ENCODE data around the gene FRMPD3. TPM values are rescaled to one million over a fixed set of nuclear protein-coding genes. Genes with fewer than 3 reads are reported as not detected.

FRMPD3 gene
- polyA plus RNA-seq: under 1 TPM; 0.02 to 0.11 (median 0.03) TPM

DNA sequence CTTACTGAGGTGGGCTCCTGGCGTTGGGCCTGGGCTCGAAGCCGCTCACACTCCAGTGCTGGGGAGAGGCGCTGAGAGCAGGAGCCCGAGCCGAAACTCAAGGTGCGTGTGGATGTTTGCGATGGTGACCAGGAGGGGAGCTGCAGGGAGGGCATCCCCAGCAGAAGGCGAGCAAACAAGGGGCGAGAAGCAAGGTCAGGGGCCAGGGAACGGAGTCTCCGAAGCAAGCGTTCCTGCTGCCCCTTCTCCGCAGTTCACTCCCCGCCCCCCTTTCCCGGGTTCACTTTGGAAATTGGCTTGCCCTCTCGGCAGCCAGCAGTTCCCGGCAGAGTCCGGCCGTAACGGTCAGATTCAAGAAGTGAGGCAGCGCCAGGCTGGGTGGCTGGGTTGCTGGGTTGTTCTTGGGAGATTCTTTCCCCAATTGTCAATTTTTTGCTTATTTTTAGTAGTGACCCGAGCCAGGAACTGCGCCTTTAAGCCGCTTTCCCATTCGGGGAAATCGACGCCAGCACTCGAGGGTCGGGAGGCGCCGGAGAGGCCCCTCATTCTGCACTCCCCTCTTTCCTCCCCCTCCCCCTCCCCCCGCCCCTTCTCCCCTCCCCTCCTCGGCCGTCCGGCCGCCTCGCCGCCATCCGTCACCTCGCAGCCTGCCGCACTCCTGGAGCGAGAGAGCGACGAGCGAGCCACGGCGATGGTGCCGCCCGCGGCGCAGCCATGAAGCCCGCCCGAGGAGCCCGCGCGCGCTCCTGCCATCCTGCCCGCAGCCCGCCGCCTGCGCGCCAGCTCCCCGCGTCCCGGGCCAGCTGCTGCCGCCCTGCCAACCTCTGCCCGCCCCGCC, at the start of gene FRMPD3:
Gene FRMPD3, plus strand, starts transcription at position 655 of the 838 bp plus-strand sequence. CDS start 76,937 bp downstream, outside the sequence.
- no peak within 1 kb of the TSS for H3K27ac ChIP-seq (ENCODE audit: low read depth, low read length)
- 1 to 32% (median 1%) methylated on average over 25 to 55 of the region's 69 CpGs for WGBS, 3 donors

DNA sequence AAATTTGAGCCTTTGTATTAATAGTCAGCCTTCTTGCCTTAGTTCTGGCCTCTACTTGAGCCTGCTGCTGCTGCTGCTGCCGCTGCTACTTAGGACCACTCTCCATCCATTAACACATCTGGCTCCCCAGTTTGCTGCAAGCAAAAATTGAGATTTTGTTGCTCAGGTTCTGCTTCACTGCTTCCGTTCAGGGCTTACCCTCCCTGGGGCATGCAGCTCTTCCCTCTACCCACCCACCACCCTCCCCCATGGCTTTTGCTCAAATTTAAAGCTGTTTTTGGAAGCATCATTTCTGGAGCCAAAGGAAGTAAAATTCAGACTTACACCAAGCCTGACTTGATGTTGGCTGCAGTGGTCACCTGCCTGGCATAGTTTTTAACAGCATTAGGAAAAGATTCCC, 28.9 kb upstream of the FRMPD3 start:
- H3K27ac ChIP-seq (ENCODE audit: low read depth, low read length): no peak overlapping the region
- 64 to 75% (median 66%) methylated on average over 2 of the region's 2 CpGs for WGBS, 3 donors

DNA sequence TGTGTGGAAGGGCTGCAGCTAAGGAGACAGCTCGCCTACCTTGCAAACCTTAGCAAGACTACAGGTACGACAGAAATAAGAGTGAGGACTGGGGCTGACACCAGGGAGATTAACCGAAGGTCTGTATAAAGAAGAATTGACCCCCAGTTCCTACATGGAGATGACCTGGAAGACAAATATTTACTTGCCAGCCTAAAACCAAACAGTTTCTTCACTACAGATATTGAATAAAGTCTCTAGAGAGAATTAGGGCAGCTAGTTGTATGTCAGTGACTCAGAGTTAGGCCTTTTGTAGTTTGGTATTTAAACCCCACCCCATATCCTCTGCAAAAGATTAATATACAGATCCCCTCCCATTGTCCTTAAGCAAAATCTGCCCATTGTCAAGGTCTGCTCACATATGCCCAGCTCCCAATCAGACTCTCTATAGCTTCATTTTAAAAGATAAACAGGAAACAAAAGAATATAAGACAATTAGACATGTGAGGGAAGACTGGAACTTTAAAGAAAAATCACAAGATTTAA, 28.1 kb upstream of the FRMPD3 start:
- WGBS, 3 donors: 37 to 72% (median 67%) methylated on average over 3 of the region's 3 CpGs

DNA sequence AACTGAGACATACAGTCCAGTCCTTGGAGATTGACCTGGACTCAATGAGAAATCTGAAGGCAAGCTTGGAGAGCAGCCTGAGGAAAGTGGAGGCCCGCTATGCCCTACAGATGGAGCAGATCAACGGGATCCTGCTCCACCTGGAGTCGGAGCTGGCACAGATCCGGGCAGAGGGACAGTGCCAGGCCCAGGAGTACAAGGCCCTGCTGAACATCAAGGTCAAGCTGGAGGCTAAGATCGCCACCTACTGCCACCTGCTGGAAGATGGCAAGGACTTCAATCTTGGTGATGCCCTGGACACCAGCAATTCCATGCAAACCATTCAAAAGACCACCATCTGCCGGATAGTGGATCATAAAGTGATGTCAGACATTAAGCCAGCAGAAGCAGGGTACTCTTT, 20.4 kb upstream of the FRMPD3 start:
- H3K27ac ChIP-seq (ENCODE audit: low read depth, low read length): no peak overlapping the region
- WGBS, 3 donors: 40 to 54% (median 43%) methylated on average over 6 of the region's 6 CpGs

More for the DNA sequence above, 28.1 kb upstream of the FRMPD3 start:
- no peak overlapping the region for H3K27ac ChIP-seq (ENCODE audit: low read depth, low read length)

DNA sequence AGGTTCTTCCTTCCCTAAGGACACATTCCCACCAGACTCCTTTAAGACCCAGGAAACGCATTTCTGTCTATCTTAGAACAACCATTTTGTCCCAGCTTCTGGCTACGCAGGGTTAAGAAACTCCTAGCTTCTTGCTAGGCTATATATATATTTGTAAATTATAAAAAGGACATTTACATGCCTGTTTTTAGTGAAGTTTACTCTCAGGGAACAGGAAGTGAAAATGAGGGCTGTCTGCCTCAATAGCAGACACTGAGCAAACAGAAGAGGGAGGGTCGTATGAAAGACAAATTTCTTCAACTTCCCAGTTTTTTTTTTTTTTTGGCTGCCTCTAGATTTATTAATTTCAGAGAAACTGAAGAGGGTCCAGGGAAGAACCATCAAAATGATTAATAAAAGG, 9.3 kb upstream of the FRMPD3 start:
- H3K27ac ChIP-seq (ENCODE audit: low read depth, low read length): no peak overlapping the region
- 59 to 81% (median 69%) methylated on average over 3 of the region's 3 CpGs for whole genome bisulfite sequencing, 3 donors

DNA sequence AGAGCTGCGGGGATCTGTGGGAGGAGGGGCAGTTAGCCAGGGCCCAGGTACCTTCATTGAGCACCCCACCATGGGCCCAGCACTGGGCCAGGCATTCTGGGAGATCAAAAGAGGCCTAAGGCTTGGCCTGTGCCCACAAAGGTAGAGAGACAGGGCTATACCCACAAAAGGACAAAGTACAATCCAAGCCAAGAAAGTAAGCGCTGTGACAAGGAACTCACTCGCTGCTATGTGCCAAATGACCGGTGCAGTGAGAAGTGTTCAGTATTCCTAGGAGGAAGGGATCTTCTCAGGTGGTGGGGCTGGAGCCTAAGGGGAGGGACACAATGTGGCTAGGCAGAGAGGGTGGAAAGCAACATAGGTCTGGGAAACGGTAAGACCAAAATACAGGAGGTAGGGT, 8.8 kb upstream of the FRMPD3 start:
- no peak overlapping the region for H3K27ac ChIP-seq (ENCODE audit: low read depth, low read length)
- 77 to 92% (median 88%) methylated on average over 4 to 5 of the region's 5 CpGs for WGBS, 3 donors

DNA sequence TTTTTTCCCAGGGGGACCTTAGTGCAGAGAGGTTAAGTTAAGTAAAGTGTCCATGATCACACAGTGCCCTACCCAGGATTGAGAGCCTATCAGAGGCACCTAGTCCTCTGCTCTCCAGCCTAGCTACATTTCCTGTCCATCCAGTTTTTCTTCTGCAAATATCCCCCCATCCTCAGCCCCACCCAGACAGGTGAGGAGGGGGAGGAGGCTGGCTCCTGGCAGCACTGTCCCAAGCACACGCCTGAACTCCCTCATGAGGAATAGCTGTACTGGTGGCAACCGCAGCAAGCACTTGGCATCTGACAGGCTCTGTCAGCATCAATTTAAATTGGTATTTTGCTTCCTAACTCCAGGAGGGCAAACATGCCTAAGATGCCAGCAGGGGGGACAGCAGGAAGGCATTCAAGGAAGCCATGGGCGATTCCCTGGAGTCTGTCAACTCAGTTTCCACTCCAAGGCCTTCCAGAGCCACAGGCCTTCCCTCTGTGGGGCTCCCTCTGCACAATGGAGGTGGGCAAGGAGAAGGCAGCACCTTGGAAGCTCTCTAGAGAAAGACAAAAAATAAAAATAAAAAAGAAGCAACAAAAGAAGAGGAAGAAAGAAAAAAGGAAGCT, 6.4 kb upstream of the FRMPD3 start:
- WGBS, 3 donors: 56 to 62% (median 56%) methylated on average over 3 of the region's 3 CpGs
- H3K27ac ChIP-seq (ENCODE audit: low read depth, low read length): no peak overlapping the region

DNA sequence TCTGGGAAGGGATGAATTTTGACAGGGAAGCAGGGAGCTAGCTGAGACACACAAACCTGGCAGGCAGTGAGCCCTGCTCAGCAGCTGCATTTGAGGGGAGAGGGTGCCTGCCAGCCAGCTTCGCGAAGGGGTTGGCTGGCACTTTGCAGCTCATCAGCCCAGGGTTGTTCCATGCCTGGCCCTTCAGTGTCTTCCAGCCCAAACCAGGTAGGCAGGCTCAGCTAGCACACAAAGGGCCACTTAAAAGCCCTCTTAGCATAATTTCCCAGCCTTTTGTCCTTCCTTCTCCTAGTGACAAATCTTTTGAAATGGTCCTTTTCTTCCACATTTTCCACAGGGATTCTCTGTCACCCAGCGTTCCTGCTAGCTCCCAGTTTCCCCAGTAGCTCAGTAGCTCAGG, 4.3 kb upstream of the FRMPD3 start:
- 50 to 71% (median 68%) methylated on average over 3 of the region's 3 CpGs for WGBS, 3 donors
- no peak overlapping the region for H3K27ac ChIP-seq (ENCODE audit: low read depth, low read length)

DNA sequence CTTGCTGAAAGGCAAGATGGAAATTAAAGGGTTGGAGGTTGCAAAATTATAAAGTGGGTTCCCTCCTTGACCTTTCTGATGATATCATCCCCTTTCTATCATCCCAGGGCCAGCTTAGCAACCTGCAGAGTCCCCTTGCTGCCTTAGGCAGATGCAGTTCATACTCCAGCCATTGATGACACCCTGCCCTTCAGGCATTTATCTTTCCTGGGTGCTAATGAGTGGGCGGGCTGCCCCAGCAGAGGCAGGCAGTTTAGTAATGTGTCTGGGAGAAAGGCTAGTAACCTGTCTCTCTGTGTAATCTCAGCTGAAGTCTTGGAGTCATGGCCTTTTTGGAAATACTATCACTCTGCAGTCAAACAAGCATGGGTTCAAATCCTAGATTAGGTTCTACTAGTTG, 3.8 kb upstream of the FRMPD3 start:
- no peak overlapping the region for H3K27ac ChIP-seq (ENCODE audit: low read depth, low read length)
- 58 to 78% (median 71%) methylated on average over 1 of the region's 1 CpG for WGBS, 3 donors

DNA sequence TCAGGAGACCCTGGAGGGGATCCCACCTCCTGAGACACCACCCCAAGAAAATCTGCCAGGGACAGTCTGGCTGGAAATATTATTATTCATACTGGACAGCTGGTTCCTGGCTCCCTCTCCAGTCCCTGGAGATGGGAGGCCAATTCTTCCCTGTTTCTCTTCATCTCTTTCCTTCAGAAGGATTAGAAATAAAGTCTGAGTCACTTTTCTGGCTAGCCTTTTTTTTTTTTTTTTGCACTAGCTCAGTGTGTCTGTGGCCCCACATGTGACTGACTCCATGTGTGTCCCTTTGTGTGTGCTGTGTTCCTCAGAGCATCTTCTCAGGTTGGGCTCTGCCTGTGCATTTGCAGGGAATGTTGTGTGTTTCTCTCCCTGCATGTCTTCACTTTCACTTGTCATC, 1.8 kb upstream of the FRMPD3 start:
- no peak overlapping the region for H3K27ac ChIP-seq (ENCODE audit: low read depth, low read length)

DNA sequence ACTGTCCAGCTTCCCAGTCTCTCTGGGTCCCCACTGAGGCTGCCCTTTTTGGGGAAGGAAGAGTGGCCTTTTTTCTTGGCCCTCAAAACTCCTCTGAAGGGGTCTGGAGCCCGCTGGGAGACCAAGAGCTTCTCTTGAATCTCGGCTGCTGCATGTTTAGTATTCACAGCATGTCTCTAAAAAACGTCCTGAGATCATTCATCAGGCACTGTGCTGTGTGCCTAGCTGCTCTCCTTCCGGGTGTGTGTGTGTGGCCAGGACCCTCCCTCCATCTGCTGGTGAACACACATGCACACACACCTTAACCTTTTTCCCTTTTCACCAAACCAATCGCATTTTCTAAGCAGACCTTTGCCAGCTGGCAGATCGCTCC, 841 bp upstream of the FRMPD3 start:
- WGBS, 3 donors: 22 to 38% (median 23%) methylated on average over 6 of the region's 6 CpGs
- H3K27ac ChIP-seq (ENCODE audit: low read depth, low read length): no peak overlapping the region

DNA sequence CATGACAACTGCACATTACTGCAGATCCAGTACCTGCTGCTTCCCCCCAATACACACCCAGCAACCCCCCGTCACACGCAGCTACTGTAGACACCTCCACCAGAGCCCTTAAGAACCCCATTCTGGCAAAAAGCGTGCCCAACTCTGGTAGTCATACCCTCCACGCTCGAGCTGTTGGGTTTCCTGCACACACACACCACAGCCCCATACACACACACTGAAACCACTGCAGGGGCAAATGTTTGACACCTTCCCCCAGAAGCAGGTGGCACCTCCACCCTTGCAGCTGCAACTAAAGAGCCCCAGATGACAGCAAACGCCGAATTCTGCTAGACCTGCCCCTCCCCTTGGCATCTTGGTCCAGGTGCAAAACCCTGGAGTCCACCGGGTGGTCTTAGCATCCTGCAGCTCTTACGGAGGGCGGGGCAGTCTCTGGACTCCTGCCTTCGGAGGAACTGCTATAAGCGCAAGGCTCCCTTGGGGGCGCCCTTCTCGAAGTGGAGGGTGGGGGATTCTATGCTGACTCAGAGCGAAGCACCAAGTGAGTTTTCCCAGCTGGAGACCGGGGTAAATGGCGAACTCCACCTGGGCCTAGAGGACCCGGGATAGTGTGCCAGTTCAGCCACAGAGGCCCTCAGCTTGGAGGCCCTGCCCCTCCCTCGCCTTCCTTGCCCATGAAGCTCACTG, 1.5 kb downstream of the FRMPD3 start:
- no peak overlapping the region for H3K27ac ChIP-seq (ENCODE audit: low read depth, low read length)
- 10 to 28% (median 18%) methylated on average over 13 to 19 of the region's 19 CpGs for WGBS, 3 donors

DNA sequence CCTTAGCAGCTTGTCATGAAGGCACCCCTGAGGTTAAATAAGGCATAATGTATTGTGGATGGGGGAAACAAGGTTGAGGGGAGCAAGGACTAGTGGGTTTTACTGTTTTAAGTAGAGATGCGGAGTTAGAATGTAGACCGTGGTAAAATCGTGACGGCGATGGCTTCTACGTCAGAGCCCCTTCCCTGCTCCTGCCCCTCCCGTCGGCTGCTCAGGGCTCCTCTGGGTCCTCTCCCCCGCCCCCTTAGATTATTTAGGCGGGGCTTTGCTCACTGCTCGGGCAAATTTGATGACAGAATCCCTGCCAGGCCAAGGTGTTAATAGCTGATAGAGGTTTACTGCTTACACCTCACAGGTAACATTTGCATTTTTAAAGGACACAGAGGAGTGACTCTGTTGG, 2.3 kb downstream of the FRMPD3 start:
- WGBS, 3 donors: 23 to 34% (median 24%) methylated on average over 7 to 11 of the region's 11 CpGs
- H3K27ac ChIP-seq (ENCODE audit: low read depth, low read length): no peak overlapping the region

DNA sequence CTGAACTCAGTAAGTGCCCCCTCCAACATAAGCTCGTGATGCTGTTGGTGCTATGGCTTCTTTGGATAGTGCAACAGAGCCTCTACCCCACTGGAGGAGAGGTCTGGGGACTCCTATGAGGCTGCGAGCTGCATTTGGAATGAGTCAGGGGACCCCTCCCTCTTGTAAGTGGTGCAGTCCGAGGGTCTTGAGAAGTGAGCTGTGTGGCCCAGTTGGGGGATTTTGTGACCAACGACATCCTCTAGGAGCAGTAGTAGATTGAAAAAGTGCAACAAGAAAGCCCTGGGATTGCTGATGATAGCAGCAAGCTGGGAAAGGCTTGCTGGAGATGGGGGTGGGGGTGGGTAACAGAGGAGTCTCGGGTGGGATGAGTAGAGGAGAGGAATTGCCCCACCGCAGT, 3.1 kb downstream of the FRMPD3 start:
- H3K27ac ChIP-seq (ENCODE audit: low read depth, low read length): no peak overlapping the region
- 25 to 38% (median 32%) methylated on average over 6 of the region's 6 CpGs for WGBS, 3 donors

DNA sequence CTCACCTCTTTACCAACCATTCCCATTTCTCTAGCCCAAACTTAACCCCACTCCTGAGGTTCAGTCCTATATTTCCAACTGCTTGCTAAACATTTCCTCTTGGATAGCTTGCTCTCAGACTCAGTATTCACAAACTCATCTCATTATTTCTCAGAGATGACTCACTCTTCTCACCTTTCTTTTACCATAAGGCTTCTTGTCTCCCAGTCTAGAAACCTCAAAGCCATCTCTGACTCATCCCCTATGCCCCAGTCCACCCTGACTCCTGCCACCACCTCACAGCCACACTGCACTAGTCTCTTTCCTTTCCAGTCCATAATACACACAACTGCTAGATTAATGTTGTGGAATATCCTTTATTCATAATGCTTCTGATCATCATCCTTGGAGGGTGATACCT, 4.8 kb downstream of the FRMPD3 start:
- H3K27ac ChIP-seq (ENCODE audit: low read depth, low read length): no peak overlapping the region

DNA sequence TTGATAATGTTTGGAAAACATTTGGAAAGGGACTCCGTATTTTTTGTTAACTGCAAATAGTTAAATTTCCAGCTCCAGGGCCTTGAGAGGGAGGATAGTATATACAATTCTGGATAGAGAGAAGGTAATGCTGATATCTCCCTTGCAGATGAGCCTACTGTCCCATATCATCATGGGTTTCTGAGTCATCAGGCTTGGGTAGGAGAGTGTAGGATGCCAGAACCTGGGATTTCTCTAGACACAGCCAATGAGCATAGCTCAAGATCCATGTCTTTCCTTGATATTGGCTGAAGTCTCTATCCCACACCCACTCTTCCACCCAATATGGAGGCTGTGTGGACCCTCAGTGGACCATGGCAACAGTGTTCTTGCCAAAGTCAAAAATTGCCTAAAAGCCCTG, 7.8 kb downstream of the FRMPD3 start:
- no peak overlapping the region for H3K27ac ChIP-seq (ENCODE audit: low read depth, low read length)
- WGBS, 3 donors: 79 to 93% (median 84%) methylated on average over 1 of the region's 1 CpG

DNA sequence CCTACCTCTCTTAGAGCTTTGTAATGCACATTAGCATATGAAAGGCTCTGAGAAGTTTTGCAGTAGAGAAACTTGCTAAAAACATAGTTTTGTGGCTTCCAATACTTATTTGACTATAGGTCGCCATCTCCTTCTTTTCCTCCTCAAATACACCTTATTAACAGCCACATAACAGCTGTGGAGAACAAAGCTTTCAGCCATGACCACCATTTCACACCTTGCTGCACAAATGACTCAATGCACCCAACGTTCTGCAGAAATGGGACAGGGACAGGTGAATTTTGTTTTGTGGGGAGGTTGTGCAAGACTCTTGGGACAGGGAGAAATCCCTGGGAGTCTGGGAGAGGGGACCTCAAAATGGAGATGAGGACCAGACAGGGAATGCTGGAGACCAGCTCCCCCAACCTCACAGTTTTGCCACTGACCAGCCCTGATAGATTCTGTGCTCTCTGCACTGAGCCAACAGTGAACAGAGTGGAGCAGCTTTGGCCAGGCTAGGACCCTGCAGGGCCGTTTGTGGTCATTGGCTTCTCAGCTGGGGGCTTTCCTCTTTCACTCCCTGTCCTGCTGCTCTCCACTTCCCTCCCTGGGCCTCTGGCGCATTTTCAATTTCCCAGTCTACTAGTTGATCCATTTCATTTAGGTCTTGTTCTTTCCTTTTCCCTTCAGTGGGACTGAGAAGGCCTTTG, 16.6 kb downstream of the FRMPD3 start:
- WGBS, 3 donors: 43 to 66% (median 57%) methylated on average over 4 of the region's 4 CpGs
- H3K27ac ChIP-seq (ENCODE audit: low read depth, low read length): no peak overlapping the region

DNA sequence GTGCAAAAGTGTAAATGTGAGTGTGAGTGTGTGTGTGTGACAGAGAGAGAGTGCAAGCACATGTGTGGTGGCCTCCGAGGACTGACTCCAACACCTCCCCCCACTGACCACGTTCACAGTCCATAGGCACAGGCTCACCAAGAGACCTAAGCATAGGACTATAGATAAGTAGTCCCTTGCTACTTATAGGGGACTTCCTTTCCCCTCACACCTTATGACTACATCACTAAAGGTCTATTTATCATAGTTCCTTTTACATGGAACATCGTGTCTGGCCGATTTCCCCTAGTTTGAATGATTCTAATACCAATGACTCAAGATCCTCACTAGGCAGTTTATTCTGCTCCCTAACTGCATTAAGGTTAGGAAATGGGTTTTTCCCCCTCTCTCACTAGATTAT, 17.8 kb downstream of the FRMPD3 start:
- H3K27ac ChIP-seq (ENCODE audit: low read depth, low read length): no peak overlapping the region
- 68 to 76% (median 72%) methylated on average over 4 of the region's 4 CpGs for WGBS, 3 donors

DNA sequence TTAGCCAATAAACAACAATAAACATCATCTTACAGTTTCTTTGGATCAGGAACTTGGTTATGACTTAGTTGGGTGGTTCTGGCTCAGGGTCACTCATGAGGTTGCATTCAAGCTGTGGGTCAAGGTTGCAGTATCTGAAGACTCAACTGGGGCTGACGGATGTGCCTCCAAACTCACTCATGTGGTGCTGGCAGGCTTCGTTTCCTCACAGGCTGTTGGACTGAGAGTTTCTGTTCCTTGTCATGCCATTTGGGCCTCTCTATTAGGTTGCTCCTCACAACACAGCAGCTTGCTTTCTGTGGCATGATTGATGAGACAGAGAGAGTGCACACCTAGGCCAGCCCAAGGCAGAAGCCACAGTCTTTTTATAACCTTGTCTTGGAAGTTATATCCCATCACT, 20.7 kb downstream of the FRMPD3 start:
- no peak overlapping the region for H3K27ac ChIP-seq (ENCODE audit: low read depth, low read length)
- WGBS, 3 donors: 59 to 93% (median 73%) methylated on average over 2 of the region's 2 CpGs

Measured in adipose tissue (tissue), 3 donors.